ENCODE measurements around the gene KIAA1328.

Gene KIAA1328

DNA sequence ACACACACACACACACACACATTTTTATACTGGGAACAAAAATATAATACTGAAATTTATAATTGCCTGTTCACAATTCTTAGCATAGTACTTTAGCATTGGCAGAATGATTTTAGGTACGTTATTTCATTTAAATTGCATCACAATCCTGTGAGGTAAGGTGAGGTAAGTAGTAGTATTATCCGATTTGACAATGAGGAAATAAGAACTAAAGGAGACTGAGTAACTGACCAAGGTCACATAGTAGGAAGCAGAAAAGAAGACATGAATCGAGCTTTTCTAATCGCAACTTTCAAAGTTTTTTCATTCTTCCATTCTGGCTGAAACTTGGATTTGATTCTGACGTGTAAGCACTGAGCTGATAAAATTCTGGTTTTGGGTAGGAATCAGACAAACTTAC, 351.2 kb downstream of the KIAA1328 start:
- no peak for TF ChIP-seq ZNF274 (IDR thresholded peaks at IDR 0.05; ENCODE audit: low read depth, low read length)
- no peak overlapping the region for H3K4me3 ChIP-seq (ENCODE audit: low read length)

DNA sequence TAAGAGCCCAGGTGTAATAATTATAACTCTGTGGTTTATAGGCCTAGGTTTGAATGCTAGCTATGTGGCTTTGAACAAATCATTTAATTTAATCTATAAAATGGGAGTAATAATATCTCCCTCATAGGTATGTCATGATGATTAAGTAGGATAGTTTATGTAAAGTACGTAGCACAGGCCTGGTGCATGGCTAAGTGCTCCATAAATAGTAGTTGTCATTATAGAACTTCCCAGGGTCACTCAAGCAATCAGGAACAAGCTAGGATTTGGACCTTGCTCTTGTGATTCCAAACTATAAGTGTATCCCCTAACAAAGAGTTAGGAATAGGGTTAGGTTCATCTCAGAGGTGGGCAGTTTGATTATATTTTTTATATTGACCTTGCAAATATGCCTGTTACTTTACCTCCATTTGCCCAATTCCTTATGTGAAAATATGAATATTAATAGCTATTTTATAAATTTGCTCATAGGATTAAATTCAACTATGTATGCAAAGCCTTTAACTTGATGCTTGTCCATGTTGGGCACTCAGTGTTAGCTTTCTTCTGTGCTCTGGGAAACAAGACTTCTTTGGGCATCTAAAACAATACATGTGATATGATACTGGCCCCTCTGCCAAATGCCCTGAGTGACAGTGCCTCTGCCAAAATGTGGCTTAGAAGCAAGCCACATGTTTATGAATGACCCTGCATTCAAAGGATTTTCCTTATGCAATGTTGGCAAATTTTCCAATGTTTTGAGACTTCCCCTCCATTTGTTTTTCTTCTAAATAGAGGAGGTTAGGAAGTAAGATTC, 353.6 kb downstream of the KIAA1328 start:
- no peak for TF ChIP-seq ZNF274 (IDR thresholded peaks at IDR 0.05; ENCODE audit: low read depth, low read length)
- no peak overlapping the region for H3K4me3 ChIP-seq (ENCODE audit: low read length)

DNA sequence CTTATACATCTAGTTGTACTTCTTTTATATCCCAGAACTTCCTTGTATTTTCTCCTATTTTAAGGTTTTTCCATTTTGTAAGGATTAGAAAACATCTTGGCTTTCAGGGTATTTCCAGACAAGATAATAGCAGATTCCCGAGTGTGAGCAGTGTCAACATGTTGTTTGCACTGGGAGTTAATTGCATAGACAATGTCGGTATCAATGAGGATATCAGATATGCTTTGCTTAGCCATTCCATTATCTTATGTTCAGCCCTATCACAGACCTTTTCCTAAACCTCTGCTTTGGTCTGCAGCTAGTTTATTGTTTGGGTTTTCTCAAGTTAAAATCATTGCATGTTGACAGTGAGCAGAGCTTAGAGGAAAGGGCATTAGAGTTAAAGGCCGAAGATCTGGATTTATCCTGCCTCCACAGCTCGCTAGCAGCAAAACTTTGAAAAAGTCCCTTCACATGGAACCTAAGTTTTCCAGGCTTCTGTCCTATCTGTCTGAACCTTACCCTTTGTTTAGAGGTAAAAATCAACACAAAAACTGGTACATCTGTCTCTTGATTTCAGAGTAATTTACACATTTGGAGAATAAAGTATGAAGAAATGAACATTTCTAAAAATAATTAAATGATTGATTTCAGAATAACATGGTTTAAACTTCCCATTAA, 355.4 kb downstream of the KIAA1328 start:
- TF ChIP-seq ZNF274 (IDR thresholded peaks at IDR 0.05; ENCODE audit: low read depth, low read length) = no peak

DNA sequence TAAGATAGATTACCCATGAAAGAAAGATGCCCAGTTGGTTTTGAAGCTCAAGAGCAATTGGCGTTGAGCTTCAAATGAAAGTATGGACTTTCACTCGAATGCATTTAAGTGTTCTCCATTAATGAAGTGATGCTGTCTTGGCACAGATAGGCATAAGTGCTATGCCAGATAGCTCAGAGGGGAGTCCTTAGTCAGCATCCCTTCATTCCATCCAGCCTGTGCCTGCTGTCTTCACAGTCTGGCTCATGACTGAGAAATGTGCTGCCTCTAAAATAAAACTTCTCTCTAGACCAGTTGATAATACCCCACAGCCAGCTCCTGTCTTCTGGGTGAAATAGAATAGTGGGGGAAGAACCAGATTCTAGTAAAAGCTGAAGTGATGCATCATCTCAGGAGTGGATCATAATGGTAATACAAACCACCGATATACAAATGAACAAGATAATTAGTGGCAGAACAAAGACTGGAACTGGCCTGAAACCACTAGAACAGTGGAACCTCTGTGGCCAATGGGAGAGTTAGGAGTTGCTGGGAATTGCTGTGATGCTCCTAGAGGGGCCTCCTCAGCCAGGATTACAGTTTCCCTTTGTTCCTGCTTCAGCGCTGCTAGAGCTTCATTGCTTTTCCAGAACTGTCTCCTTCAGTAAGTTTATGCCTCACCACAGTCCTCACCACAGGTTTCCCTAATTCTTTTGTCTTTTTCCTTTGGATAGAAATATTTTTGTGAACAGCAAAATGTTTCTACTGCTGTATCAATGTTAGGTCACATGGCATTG, 359.3 kb downstream of the KIAA1328 start:
- H3K4me3 ChIP-seq (ENCODE audit: low read length) = no peak overlapping the region
- no peak for TF ChIP-seq ZNF274 (IDR thresholded peaks at IDR 0.05; ENCODE audit: low read depth, low read length)

More for the DNA sequence above, 355.4 kb downstream of the KIAA1328 start:
- no peak overlapping the region for H3K4me3 ChIP-seq (ENCODE audit: low read length)

DNA sequence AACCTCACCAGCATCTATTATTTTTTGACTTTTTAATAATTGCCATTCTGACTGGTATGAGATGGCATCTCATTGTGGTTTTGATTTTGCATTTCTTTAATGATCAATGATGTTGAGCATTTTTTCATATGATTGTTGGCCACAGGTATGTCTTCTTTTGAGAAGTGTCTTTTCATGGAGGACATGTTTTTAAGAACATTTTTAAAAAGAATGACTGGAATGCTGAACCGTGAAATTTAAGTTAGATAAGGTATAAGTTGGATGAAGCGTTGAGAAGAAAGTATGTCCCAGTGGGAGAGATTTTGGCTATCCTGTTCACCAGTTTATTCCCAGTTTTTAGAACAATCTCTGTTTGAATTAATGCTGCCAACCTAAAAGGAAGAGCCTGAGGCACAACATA, 370.8 kb downstream of the KIAA1328 start:
- H3K4me3 ChIP-seq (ENCODE audit: low read length) = no peak overlapping the region
- TF ChIP-seq ZNF274 (IDR thresholded peaks at IDR 0.05; ENCODE audit: low read depth, low read length) = no peak

DNA sequence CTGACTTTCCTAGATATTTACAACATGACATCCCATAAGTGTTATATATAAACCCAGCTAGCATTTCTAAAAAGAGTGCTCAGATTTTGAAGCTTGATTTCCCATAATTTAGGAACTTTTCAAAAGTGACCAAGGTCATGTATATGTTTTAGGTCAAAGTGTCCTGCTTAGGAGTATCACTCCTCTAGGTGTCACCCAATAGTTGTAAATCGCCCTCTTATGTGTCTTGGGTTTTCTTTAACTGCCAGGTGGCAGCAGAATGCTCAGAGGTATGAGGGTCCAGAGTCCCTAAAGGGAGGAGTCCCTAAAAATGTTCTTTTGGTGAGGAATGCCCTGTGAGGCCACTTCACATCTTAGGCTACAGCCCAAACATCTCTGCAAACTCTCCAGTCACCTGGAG, 378.4 kb downstream of the KIAA1328 start:
- no peak overlapping the region for H3K4me3 ChIP-seq (ENCODE audit: low read length)
- TF ChIP-seq ZNF274 (IDR thresholded peaks at IDR 0.05; ENCODE audit: low read depth, low read length) = no peak

- no peak overlapping the region for H3K4me3 ChIP-seq (ENCODE audit: low read length)
- no peak for TF ChIP-seq ZNF274 (IDR thresholded peaks at IDR 0.05; ENCODE audit: low read depth, low read length)
Observed at GRCh38 chr18:37210781-37211180, 381.9 kb downstream of the KIAA1328 start.

- TF ChIP-seq ZNF274 (IDR thresholded peaks at IDR 0.05; ENCODE audit: low read depth, low read length) = no peak
Observed at GRCh38 chr18:37218022-37218590, 389.2 kb downstream of the KIAA1328 start.

DNA sequence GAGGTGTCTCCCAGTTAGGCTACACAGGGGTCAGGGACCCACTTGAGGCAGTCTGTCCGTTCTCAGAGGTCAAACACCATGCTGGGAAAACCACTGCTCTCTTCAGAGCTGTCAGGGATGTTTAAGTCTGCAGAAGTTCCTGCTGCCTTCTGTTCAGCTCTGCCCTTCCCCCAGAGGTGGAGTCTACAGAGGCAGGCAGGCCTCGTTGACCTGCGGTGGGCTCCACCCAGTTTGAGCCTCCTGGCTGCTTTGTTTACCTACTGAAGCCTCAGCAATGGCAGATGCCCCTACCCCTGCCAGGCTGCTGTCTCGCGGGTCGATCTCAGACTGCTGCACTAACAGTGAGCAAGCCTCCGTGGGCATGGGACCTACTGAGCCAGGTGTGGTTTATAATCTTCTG, 390.3 kb downstream of the KIAA1328 start:
- no peak for TF ChIP-seq ZNF274 (IDR thresholded peaks at IDR 0.05; ENCODE audit: low read depth, low read length)
- H3K4me3 ChIP-seq (ENCODE audit: low read length) = no peak overlapping the region

More at GRCh38 chr18:37218022-37218590, 389.2 kb downstream of the KIAA1328 start:
- no peak overlapping the region for H3K4me3 ChIP-seq (ENCODE audit: low read length)

DNA sequence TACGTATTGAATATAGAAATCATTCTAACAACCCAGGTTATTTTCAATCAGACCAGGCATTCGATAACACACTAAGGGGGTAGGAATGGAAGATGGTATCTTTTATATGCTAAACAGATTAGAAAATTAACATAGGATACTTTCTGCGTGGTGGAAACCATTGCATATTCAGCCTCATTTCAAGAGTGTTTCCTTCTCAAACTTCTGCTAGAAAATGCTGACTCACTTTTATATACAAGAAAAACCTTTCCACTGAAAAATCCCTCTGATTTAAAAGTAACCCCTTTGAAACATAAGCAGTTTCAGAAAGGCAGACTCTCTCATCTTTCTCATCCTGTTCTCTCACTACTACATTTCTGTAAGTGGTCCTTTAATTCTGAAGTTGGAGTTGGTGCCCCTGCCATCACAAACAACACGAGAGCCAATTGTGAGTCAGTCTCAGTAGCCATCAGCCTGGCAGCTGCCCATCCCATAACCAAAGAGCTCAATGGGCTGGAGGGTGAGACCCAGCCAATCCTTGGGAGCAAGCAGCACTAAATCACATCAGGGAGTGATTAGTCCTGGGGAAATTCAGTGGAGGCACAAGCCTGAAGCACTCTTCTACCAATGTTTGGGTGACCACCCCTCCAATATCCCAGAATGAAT, 393.5 kb downstream of the KIAA1328 start:
- no peak for TF ChIP-seq ZNF274 (IDR thresholded peaks at IDR 0.05; ENCODE audit: low read depth, low read length)
- H3K4me3 ChIP-seq (ENCODE audit: low read length) = no peak overlapping the region

- no peak for TF ChIP-seq ZNF274 (IDR thresholded peaks at IDR 0.05; ENCODE audit: low read depth, low read length)
- no peak overlapping the region for H3K4me3 ChIP-seq (ENCODE audit: low read length)
Observed at GRCh38 chr18:37222999-37223378, 394.1 kb downstream of the KIAA1328 start.

- H3K4me3 ChIP-seq (ENCODE audit: low read length) = no peak overlapping the region
- TF ChIP-seq ZNF274 (IDR thresholded peaks at IDR 0.05; ENCODE audit: low read depth, low read length) = no peak
Observed at GRCh38 chr18:37225279-37225678, 396.4 kb downstream of the KIAA1328 start.

DNA sequence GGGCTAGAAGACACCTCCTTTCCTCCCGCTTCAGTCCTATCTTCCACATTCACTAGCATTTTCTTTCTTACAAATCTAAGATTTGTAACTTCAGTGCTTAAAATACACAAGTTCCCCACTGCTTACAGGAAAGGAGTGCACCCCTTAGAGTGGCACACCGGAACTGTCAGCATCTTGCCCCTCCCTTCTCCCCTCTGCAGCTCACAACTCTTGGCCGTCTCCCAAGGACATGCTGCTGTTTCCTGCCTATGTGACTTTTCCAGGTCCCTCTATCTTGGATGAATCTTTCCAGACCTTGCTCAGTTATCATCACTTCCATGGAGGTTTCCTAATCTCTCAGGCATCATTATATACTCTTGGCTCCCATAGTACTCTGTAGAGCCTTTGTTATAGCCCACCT, 401.8 kb downstream of the KIAA1328 start:
- no peak overlapping the region for H3K4me3 ChIP-seq (ENCODE audit: low read length)
- TF ChIP-seq ZNF274 (IDR thresholded peaks at IDR 0.05; ENCODE audit: low read depth, low read length) = no peak

- no peak overlapping the region for H3K4me3 ChIP-seq (ENCODE audit: low read length)
- TF ChIP-seq ZNF274 (IDR thresholded peaks at IDR 0.05; ENCODE audit: low read depth, low read length) = no peak
Observed at GRCh38 chr18:37231251-37231650, 402.3 kb downstream of the KIAA1328 start.

All from GM08714 (cell line).